Activated CD8-positive, alpha-beta memory T cell treated with anti-CD3 and anti-CD28 coated beads for 48 hours (primary cell): ENCODE data around the gene CMPK1.
A peak's percentile ranks its signal among the peaks of the same experiment; 100 is the strongest.
"Not testable (repeated sequence)": the region's sequence is repeated elsewhere in the genome, so short reads cannot be mapped to it uniquely, and the experiment has no call there.

Source experiments
- DNase-seq, 3 experiments: peaks; one replicate each; pipeline ENCODE4 v3.0.0-alpha.2; 2020; ENCODE audit warnings: low read depth in 2 of 3, low spot score in 2 of 3

Gene CMPK1, protein sequence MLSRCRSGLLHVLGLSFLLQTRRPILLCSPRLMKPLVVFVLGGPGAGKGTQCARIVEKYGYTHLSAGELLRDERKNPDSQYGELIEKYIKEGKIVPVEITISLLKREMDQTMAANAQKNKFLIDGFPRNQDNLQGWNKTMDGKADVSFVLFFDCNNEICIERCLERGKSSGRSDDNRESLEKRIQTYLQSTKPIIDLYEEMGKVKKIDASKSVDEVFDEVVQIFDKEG

DNA sequence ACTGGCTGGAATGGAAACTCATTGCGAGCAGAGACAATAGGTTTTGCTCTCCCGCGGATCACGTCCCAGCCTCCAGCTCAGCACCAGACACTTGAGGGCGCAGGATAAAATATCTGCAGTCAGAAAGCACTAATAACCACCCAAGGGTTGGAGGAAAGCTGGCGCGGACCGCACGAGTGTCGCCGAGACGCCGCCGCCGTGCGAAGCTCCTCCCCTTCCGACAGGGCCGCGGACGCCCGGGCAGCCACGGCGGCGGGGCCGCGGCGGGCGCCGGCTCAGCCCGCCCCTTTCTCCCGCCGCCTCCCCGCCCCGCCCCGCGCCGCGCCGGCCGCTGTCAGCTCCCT is at the start of gene CMPK1:
Gene CMPK1 (plus strand): TSS at position 213 of the 344 bp plus-strand sequence. CDS start 156 bp downstream, outside the sequence.
- peak; percentile 37 to 61 (median 50) for DNase-seq

DNA sequence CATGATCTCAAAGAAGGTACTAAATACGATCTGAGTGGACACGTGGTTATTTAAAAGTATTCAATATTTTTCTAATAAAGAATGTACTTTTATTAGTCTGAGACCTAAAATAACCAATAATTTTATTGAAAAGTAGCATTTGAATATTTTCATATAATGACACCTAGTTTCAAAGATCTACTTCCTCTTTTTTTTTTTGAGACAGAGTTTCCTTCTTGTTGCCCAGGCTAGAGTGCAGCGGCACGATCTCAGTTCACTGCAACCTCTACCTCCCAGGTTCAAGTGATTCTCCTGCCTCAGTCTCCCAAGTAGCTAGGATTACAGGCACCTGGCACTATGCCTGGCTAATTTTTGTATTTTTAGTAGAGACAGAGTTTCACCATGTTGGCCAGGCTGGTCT is 45.5 kb upstream of the CMPK1 start:
- DNase-seq = not testable (repeated sequence)

DNA sequence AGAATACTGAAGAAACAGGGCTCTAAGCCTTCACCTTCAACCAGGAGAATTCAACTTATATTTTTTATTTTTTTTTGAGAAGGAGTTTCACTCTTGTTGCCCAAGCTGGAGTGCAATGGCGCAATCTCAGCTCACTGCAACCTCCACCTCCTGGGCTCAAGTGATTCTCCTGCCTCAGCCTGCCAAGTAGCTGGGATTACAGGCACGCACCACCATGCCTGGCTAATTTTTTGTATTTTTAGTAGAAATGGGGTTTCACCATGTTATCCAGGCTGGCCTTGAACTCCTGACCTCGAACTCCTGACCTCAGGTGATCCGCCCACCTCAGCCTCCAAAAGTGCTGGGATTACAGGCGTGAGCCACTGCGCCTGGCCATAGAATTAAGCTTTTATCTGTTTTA is 38.7 kb upstream of the CMPK1 start:
- DNase-seq = not testable (repeated sequence)

DNA sequence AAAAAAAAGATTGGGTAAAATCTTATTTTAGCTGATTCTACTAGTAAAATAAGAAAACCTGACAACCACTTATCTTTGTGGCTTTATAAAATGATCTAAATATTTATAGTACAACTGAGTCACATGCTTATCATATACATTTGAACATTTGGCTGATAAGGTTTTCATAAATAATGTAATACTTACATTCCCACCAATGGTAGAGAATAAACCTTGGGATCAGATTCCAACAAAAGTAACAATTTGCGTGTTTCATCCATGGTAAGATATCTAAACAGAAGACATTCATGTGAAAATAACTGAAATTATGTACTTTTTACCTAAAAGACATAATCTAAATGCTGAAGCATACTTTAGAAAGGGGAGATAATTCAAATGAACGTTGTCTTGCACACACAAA is 38.0 kb upstream of the CMPK1 start:
- DNase-seq = no peak

DNA sequence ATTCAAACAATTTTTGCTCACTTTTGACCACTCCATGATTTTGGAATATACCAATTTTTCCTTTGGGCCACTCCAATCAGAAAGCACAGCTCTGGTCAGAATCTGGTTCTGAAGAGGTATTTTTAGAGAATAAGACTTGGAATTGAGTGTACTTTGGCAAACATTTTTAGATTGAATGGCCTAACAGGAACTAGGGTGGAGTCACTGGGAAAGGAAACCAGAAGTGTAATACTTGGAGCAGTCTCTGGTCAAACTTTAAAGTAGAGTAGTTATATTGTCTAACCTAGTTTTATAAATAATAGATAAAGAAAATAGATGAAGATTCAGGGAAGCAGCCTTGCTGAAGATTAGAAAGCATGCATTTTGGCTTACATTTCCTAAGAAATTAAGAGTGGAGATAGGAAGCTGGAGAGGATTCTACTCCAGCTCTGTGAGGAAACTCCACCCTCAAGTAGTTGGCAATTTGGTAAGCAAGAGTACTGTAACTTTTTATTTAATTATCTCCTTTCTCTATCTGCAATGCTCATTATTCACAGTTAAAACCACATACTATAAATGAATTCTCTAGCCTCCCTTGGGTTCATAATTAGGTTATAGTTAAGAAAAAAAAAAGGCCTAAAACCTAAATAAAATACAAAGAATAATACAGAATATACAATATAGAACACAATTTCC is 35.4 kb upstream of the CMPK1 start:
- no peak for DNase-seq

DNA sequence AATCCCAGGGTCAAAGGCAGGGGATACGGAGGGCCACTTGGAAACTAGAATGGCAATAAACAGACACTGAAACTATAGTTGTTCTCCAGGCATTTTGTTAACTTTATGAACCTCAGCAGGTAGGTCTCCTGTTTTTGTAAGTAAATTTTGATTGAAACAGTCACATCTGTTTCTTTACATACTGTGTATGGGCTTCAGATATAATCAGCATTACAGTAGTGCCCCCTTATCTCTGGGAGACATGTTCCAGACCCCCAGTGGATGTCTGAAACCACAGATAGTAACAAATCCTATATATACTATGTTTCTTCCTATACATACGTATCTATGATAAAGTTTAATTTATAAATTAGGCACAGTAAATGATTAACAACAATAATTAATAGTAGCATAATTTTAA is 31.1 kb upstream of the CMPK1 start:
- no peak for DNase-seq

DNA sequence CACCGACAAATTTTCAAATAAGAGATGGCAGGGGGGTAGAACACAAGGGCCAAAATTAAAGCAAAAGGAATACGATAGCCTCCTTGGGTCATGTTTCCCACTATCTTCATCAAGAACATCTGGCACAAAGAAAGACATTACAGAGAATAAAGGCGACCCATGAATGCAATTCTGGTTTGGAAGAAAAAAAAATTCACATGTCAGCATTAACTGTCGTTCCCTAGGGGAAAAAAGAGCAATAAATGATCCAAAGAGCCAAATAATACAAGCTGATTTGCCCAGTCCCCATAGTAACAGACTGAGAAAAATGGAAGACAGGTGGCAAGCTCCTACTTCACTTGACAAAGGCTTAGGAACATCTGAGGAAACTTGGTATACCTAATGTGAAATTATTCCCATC is 24.2 kb upstream of the CMPK1 start:
- no peak for DNase-seq

DNA sequence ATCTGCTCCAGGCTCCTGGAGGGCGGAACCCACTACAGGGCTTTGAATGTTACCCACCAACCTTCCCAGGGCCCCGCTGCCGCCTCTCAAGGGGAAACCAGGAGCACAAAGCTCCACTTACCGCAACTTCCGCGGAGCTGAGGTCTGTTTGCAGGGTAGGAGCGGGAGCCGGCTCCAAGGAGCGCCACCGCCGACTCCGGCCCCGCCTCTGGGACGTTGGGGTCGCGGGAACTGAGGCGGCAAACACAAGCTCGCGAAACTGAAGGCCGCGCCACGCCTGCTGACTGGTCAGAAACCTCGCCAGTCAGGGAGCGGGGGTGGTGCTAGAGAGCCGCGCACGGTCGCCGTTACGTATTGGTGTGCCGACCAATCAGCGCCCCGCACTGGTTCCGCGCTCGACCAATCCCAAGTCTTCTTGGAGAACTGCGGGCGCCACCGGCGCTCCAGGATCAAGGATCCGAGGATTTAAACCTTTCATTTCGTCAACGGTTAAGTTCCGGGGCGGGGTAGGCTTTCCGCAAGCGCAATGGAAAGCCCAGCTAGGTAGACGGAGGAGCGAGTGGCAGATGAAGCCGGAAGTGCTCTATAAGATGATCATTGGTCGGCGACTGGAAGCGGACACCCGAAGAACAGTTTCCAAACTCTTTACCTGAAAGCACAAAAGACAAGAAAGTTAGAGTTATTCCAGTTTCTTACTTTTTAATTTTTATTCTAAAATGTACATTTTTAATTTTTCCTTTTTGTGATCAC is 19.5 kb upstream of the CMPK1 start, which contains the start of gene STIL:
Gene STIL (minus strand): TSS at position 233 of the 750 bp plus-strand sequence. CDS start 3,828 bp downstream, outside the sequence.
- DNase-seq = peak; percentile 84 to 96 (median 95)

DNA sequence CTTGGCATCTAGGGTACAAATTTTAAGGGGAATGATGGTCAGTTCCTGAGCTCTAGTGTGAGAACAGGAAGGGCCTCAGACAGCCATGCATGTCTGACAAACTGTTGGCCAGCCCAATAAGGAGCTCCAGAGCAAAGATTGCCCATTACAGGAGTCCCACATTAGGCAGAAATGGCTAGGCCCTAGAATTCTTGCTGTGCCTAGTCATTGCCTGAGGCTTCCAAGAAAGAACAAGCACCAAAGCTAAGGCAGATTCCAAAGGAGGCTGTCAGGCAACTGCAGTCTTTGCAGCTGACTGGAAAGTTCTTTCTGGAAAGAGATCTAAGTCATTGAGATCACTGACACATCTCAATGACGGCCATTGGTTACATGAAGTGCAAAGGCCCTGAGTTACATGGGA is 15.7 kb upstream of the CMPK1 start:
- no peak for DNase-seq

DNA sequence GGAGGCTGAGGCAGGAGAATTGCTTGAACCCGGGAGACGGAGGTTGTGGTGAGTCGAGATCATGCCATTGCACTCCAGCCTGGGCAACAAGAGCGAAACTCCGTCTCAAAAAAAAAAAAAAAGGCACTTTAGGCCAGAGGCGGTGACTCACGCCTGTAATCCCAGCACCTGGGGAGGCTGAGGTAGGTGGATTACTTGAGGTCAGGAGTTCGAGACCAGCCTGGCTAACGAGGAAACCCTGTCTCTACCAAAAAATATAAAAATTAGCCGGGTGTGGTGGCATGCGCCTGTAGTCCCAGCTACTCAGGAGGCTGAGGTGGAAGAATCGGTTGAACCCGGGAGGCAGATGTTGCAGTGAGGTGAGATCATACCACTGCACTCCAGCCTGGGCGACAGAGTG is 13.6 kb upstream of the CMPK1 start:
- DNase-seq = not testable (repeated sequence)

DNA sequence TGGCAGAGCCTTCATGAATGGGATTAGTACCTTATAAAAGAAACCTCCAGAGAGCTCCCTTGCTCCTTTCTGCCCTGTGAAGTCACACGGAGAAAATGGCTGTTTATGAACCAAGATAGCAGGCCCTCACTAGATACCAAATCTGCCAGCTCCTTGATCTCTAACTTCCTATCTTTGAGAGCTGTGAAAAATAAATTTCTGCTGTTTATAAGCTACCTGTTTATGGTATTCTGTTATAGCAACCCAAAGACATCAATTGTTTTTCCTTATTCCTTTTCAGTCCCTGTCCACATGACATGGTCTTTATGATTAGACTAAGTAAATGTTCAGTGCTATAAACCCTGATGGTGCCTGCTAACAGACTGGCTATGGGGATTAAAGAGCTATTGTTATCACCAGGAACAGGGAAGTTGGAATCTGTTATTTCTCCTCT is 10.0 kb upstream of the CMPK1 start:
- DNase-seq = no peak

DNA sequence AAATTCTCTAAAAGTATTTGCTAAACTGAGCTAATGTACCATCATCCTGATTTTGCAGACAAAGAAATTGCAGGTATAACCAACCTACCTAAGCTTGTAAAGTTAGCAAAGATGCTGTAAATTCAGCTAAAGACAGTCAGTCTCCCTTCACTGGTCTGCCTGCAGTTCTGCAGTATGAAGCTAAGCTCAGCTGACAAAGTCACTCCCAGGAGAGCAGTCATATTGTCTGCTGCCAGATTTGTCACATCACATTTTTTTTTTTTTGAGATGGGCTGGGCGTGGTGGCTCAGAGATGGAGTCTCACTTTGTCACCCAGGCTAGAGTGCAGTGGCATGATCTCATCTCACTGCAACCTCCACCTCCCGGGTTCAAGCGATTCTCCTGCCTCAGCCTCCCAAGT is 8.9 kb upstream of the CMPK1 start:
- DNase-seq = no peak

DNA sequence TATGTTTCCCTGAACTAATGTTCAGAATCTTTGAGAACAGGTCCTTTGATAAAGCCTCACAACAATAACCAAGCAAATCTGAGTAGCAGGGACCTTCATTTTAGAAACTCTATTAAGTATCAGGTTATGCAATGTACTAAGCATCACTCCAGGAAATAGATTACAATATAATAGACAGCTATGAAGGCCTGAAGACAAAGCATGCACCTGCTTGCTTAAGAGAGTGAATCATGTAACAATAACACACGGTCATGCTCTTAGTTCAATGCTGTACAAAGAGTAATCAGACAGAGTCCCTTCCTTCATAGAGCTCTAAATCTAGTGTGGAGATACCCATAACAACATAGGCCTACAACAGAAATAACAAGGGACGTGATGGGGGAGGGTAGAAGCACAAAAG is 8.1 kb upstream of the CMPK1 start:
- no peak for DNase-seq

DNA sequence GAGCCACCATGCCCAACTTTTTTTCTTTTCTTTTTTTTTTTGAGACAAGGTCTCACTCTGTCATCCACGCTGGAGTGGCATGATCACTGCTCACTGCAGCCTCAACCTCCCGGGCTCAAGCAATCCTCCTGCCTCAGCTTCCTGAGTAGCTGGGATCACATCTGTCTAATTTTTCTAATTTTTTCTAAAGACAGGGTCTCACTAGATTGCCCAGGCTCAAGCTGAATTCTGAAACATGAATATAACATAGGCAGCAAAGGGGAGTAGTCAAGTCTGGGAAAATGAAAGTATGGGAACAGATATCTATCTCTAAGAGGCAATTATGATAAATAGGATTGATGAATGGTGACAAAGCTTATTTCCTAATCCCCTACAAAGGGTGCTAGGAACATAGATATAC is 7.3 kb upstream of the CMPK1 start:
- no peak for DNase-seq

DNA sequence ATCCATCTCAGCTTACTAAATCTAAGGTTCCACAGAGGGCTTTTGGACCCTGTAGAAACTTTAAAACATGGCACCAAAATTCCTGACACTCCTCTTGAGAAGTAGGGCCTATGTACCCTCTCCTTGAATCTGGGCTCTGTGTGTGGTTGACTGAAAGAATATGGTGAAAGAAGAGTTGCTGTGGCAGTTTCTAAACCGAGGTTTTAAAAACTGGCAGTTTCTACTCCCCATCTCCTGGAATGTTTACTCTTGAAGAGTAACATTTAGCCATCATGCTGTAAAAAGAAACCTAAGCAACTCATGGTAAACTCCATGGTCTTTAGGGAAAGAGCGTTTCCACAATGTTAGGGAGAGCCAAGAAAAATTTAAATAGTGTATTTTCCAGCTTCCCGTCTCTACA is 4.6 kb upstream of the CMPK1 start:
- no peak for DNase-seq

DNA sequence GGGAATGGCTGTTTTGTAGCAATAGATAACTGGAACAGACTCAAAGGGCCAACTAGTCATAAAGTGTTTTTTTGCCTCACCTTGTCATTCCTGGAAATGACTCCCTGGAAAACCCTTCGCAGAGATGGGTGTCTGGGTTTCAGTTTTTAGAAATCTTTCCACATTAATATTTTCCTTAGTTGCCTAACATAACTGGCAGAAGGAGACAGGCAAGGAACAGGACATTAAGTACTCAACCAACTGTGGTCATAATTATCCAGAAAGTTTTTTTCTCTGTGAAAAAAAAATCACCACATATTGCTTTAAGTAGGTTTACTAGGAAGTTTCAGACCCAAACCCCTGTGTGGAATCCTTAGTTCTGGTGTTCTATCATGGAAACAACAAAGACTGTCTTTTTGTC is 3.4 kb upstream of the CMPK1 start:
- DNase-seq = no peak

DNA sequence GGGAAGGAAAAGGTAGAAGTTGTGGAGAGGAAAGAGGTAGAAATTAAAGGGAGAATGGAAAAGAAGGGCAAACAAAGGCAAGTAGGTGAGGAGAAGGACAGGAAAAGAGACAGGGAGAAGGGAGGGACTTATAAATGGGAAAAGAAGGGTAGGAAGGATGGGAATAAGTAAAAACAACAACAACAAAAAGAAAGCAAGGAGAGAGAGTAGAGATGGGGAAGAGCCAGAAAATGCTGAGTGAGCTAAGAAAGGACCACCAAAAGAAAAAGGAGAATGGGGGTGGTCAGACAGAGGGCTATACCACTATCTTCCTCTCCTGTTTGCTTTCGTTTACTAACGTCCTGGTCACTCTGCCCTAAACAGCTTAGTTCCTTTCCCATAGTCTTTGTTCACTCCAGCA is 1.7 kb upstream of the CMPK1 start:
- DNase-seq = no peak

DNA sequence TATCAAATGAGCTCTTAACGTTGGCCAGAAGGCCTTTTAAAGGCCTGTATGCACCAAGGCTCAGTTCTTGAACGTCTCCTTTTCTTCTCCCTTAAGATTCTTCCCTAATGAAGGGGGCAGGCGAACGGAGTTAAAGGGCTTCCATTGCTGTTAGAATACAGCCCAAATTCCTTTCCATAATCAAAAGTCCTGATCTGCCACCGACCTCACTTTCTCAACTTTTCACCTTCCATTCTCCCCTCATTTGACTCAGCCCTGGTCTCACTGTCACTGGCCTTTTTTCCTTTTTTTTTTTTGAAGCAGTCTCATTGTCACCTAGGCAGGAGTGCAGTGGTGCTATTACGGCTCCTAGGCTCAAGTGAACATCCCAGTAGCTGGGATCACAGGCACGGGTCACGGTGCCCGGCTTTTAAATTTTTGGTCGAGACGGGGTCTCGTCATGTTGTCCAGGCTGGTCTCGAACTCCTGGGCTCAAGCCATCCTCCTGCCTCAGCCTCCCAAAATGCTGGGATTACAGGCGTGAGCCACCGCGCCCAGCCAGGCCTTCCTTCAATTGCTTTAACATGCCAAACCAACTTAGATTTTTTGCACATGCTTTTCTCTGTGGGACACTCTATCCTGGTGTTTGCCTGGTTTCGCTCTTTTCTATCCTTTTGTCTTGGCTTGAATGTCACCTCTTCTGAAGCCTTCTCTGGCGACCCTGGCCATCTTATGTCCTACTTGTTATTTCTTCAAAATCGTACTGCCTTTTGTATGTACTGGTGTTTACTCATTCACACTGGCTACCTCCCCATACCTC is 612 bp upstream of the CMPK1 start:
- DNase-seq = no peak

DNA sequence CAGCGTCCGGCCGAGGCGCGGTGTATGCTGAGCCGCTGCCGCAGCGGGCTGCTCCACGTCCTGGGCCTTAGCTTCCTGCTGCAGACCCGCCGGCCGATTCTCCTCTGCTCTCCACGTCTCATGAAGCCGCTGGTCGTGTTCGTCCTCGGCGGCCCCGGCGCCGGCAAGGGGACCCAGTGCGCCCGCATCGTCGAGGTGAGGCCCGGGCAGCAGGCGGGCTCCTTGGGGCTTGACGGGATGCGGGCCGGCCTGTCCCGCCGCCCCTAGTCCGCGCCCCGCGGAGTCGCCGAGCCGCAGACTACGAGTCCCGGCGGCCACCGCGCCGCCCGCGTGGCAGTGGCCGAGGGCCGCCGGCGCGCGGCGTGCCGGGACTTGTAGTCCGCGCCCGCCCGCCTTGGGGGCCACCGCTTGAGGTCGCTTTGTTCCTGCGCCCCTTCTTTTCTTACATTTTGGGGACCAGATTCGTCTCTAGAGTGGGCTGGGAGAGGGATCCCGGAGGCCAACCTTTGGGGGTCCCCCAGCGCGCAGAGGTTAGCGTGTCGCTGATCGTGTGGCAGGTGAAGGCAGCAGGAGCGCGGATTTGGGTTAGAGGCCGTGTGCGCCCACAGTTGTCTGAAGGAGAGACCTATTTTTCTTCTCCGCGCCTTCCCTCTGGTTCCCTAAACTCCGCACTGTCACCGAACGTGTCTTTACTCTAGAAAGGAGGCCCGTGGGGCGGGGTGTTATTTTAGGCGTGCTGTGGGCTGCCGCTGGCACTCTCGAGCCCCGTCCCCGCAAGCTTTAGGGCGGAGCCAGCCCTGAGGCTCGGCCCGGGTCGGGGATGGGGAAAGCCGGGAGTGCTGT is 553 bp downstream of the CMPK1 start:
- DNase-seq = peak; percentile 42 to 59 (median 57)

DNA sequence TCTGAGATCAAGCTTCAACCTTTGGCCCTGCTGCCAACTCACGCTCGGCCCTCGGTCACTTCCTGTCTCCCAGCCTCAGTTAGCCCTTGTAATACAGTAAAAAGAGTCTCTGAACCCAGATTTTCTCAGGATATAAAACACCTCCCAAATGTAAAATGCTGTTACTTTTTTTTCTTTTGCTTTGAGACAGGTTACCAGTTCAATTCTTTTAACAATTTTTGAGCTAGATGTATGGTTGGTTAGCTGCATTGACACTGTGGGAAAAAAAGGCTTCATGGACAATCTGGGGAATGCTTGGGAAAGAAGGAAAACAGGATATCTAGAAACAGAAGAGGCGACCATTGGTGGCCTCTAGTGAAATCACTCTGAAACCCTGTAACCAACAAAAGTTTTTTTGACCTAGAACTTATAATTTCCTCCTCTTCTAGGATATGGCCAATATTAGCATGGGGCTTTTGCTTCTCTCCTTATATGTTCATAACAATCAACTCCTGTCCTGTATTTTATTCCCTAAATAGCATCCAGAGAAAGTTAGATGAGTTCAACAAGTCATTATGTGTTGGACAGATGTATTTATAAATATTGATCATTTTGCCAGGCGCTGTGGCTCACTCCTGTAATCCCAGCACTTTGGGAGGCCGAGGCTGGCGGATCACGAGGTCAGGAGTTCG is 1.3 kb downstream of the CMPK1 start:
- no peak for DNase-seq
